HepG2 (cell line): ENCODE data around the gene SLC25A45. TPM values are rescaled to one million over a fixed set of nuclear protein-coding genes. Genes with fewer than 3 reads are reported as not detected.

Experiments used
- AGO2 ChIP-seq: fragments of 200-400 bp; formaldehyde crosslinking; optimal IDR thresholded peaks from 2 replicates; pipeline ENCODE3; 2017; ENCODE audit warnings: mild to moderate bottlenecking, low read depth, low read length, moderate library complexity
- ATF7-NPFF ChIP-seq: sonication (generic); formaldehyde crosslinking; IDR thresholded peaks from 2 replicates; pipeline ENCODE4 v1.8.1; 2023; ENCODE audit warnings: mild to moderate bottlenecking, low read depth, missing genetic modification reagents, moderate library complexity
- CBX2 ChIP-seq, 2 experiments: fragments of 200-600 bp in 1 of 2; sonication (generic); formaldehyde crosslinking in 1 of 2; IDR thresholded peaks; 2 replicates each; pipeline versions ENCODE4 v1.7.0 to v1.8.1; 2018 to 2022; ENCODE audit warnings: low read depth in 2 of 2, low read length in 1 of 2, mild to moderate bottlenecking in 1 of 2, missing genetic modification reagents in 1 of 2
- KDM6A ChIP-seq: IDR thresholded peaks from 2 replicates; pipeline ENCODE4 v1.6.1; 2016; ENCODE audit warnings: low read depth
- MXD4 ChIP-seq: IDR thresholded peaks from 2 replicates; pipeline ENCODE4 v1.6.1; 2016; ENCODE audit warnings: mild to moderate bottlenecking, missing biosample characterization, missing genetic modification reagents
- RORA ChIP-seq: sonication (generic); formaldehyde crosslinking; IDR thresholded peaks from 2 replicates; pipeline ENCODE4 v1.5.0; 2020; ENCODE audit warnings: mild to moderate bottlenecking, missing genetic modification reagents, moderate library complexity
- SOX13 ChIP-seq, 3 experiments: fragments of 450-650 bp in 1 of 3; sonication (generic) in 1 of 3; formaldehyde crosslinking in 1 of 3; IDR thresholded peaks in 2 of 3; conservative IDR thresholded peaks in 1 of 3; 2 replicates each; pipeline versions ENCODE4 v1.5.0 to v1.6.1; 2016 to 2020; ENCODE audit warnings: antibody characterized with exemption in 1 of 3, mild to moderate bottlenecking in 1 of 3, missing compliant biosample characterization in 1 of 3, missing genetic modification reagents in 1 of 3, moderate library complexity in 1 of 3
- TSC22D2 ChIP-seq: sonication (generic); formaldehyde crosslinking; IDR thresholded peaks from 2 replicates; pipeline ENCODE4 v1.5.1; 2020; ENCODE audit warnings: missing genetic modification reagents, mild to moderate bottlenecking, borderline replicate concordance
- ZMAT3 ChIP-seq: sonication (generic); formaldehyde crosslinking; conservative IDR thresholded peaks from 2 replicates; pipeline ENCODE4 v1.7.0; 2021; ENCODE audit warnings: missing genetic modification reagents
- ZNF207 ChIP-seq: fragments of 450-650 bp; IDR thresholded peaks from 2 replicates; pipeline ENCODE4 v1.6.1; 2016; ENCODE audit warnings: antibody characterized with exemption, borderline replicate concordance
- ZNF30 ChIP-seq: sonication (generic); formaldehyde crosslinking; IDR thresholded peaks from 2 replicates; pipeline ENCODE4 v1.5.0; 2020; ENCODE audit warnings: mild to moderate bottlenecking, missing genetic modification reagents
- ZNF367 ChIP-seq: sonication (generic); formaldehyde crosslinking; IDR thresholded peaks from 2 replicates; pipeline ENCODE4 v1.4.0; 2020; ENCODE audit warnings: missing genetic modification reagents, borderline replicate concordance
- ZNF441 ChIP-seq: sonication (generic); formaldehyde crosslinking; IDR thresholded peaks from 2 replicates; pipeline ENCODE4 v1.7.0; 2021; ENCODE audit warnings: missing genetic modification reagents, borderline replicate concordance
- ZNF563 ChIP-seq: sonication (generic); formaldehyde crosslinking; IDR thresholded peaks from 2 replicates; pipeline ENCODE4 v1.8.0; 2022; ENCODE audit warnings: mild to moderate bottlenecking, moderate library complexity, missing genetic modification reagents
- ZNF598 ChIP-seq: sonication (generic); formaldehyde crosslinking; IDR thresholded peaks from 2 replicates; pipeline ENCODE4 v1.5.1; 2020; ENCODE audit warnings: mild to moderate bottlenecking, missing genetic modification reagents, borderline replicate concordance
- ZNF629 ChIP-seq: sonication (generic); formaldehyde crosslinking; conservative IDR thresholded peaks from 2 replicates; pipeline ENCODE4 v1.5.0; 2020; ENCODE audit warnings: missing genetic modification reagents
- ZNF674 ChIP-seq: sonication (generic); formaldehyde crosslinking; IDR thresholded peaks from 2 replicates; pipeline ENCODE4 v1.5.0; 2020; ENCODE audit warnings: low read depth, mild to moderate bottlenecking, missing genetic modification reagents
- polyA plus RNA-seq, 8 experiments: library from polyadenylated mRNA; depleted of rRNA in 3 of 8; stranded (reverse) in 7 of 8; unstranded in 1 of 8; fragments of >200 nt; fragmentation: Illumina TruSeq in 4 of 8; extraction: Trizol in 4 of 8; gene quantifications; 2 replicates each; pipeline versions ENCODE4 v1.2.1 to v1.2.3, GENCODE V29; 2011 to 2016; ENCODE audit warnings: low read depth in 4 of 8, missing spikeins in 1 of 8, mixed read lengths in 1 of 8; ENCODE audit not compliant: insufficient read depth in 1 of 8
- total RNA-seq, 5 experiments: library from RNA; depleted of rRNA; stranded (reverse); fragments of >200 nt; fragmentation: Illumina TruSeq; extraction: Trizol; gene quantifications; 2 replicates each; pipeline ENCODE4 v1.2.3, GENCODE V29; 2016; ENCODE audit warnings: low read depth in 1 of 5
- TF ChIP-seq, protein P1 (sequence below), 2 experiments: sonication (generic) in 1 of 2; formaldehyde crosslinking in 1 of 2; IDR thresholded peaks; 2 replicates each; pipeline versions ENCODE4 v1.4.0 to v1.6.1; 2018 to 2020; ENCODE audit warnings: missing genetic modification reagents in 2 of 2, borderline replicate concordance in 1 of 2, low read depth in 1 of 2, mild to moderate bottlenecking in 1 of 2, missing biosample characterization in 1 of 2
- TF ChIP-seq, protein P2 (sequence below): sonication (generic); formaldehyde crosslinking; IDR thresholded peaks from 2 replicates; pipeline ENCODE4 v1.4.0; 2020; ENCODE audit warnings: low read depth, mild to moderate bottlenecking, missing genetic modification reagents
- TF ChIP-seq, protein P3 (sequence below): sonication (generic); formaldehyde crosslinking; IDR thresholded peaks from 2 replicates; pipeline ENCODE4 v1.5.0; 2020; ENCODE audit warnings: missing genetic modification reagents, mild to moderate bottlenecking, borderline replicate concordance

Gene SLC25A45
- total and polyA plus RNA-seq, 2 of the 13 experiments (the other 11 are each of a cell fraction or from before 2014, with no cell fraction given): 1.2 to 3.4 TPM

DNA sequence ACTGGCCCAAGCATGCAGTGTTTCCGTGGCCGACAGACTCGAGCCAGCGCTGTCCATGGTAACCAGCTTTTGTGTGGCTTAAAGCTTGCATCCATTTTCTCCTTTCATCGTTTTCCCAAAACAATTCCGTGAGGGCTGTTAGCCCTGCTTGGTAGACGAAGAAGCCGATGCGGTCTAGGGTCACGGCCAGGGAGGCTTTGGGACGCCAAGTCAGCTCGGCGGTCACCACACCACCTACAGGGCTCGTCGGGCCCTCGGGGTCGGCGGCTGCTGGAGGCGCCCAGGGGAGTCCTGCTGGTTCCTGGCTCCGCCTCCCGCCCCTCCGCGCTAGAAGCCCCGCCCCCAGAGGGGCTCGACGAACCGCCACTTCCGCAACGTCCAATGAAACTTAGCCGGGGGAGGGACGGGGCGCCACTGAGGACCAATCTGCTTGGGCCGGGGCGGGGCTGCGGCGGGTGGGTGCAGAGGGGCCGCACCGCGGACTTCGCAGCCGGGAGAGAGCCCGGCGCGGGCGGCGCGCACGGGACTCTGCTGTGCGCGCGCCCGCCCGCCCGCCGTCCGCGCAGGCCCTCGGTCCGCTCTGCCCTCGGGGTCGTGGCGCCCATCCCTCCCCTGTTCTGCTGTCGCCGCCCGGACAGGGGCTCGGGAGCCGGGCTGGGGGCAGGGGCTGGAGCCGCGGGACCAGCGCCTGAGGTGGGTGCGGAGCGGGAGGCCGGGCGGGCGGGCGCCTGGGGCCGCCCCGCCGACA, 28.0 kb downstream of the SLC25A45 start, which contains the start of gene TIGD3 (continued):
- TF ChIP-seq, protein P1, sequence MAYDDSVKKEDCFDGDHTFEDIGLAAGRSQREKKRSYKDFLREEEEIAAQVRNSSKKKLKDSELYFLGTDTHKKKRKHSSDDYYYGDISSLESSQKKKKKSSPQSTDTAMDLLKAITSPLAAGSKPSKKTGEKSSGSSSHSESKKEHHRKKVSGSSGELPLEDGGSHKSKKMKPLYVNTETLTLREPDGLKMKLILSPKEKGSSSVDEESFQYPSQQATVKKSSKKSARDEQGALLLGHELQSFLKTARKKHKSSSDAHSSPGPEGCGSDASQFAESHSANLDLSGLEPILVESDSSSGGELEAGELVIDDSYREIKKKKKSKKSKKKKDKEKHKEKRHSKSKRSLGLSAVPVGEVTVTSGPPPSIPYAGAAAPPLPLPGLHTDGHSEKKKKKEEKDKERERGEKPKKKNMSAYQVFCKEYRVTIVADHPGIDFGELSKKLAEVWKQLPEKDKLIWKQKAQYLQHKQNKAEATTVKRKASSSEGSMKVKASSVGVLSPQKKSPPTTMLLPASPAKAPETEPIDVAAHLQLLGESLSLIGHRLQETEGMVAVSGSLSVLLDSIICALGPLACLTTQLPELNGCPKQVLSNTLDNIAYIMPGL (CRISPR knock-in tag; IDR thresholded peaks at IDR 0.05; ENCODE audit: borderline replicate concordance in 1 of 2, low read depth in 1 of 2): peak in 1 of 2 experiments; percentile 42; a peak in 1 of 4 replicates
- TF ChIP-seq, protein P2, sequence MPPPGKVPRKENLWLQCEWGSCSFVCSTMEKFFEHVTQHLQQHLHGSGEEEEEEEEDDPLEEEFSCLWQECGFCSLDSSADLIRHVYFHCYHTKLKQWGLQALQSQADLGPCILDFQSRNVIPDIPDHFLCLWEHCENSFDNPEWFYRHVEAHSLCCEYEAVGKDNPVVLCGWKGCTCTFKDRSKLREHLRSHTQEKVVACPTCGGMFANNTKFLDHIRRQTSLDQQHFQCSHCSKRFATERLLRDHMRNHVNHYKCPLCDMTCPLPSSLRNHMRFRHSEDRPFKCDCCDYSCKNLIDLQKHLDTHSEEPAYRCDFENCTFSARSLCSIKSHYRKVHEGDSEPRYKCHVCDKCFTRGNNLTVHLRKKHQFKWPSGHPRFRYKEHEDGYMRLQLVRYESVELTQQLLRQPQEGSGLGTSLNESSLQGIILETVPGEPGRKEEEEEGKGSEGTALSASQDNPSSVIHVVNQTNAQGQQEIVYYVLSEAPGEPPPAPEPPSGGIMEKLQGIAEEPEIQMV: no peak
- TF ChIP-seq RORA (CRISPR knock-in tag): no peak
- no peak for TF ChIP-seq CBX2 (IDR thresholded peaks at IDR 0.05; ENCODE audit: low read depth, low read length)
- no peak for TF ChIP-seq CBX2 (CRISPR knock-in tag; IDR thresholded peaks at IDR 0.05; ENCODE audit: low read depth)
- peak; percentile 63; the same call in 1 of the 2 replicates for TF ChIP-seq ATF7-NPFF (CRISPR knock-in tag)
- TF ChIP-seq KDM6A (CRISPR knock-in tag): no peak
- no peak for TF ChIP-seq ZNF207
- TF ChIP-seq, protein P3, sequence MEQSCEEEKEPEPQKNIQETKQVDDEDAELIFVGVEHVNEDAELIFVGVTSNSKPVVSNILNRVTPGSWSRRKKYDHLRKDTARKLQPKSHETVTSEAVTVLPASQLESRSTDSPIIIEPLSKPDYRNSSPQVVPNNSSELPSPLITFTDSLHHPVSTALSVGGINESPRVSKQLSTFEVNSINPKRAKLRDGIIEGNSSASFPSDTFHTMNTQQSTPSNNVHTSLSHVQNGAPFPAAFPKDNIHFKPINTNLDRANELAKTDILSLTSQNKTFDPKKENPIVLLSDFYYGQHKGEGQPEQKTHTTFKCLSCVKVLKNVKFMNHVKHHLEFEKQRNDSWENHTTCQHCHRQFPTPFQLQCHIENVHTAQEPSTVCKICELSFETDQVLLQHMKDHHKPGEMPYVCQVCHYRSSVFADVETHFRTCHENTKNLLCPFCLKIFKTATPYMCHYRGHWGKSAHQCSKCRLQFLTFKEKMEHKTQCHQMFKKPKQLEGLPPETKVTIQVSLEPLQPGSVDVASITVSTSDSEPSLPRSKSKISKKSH (CRISPR knock-in tag): no peak; the same call in 1 of the 2 replicates
- 0 out of 2 replicates have a peak, but pooled peaks have one; percentile 37 for TF ChIP-seq ZNF367
- TF ChIP-seq ZNF563: peak; percentile 62; the same call in 1 of the 2 replicates
- TF ChIP-seq ZNF674: no peak
- TF ChIP-seq AGO2: peak; percentile 90
- TF ChIP-seq ZNF30 (CRISPR knock-in tag): no peak
- no peak for TF ChIP-seq SOX13 (IDR thresholded peaks at IDR 0.05)
- TF ChIP-seq SOX13 (CRISPR knock-in tag; conservative IDR thresholded peaks at IDR 0.05 in 1 of 2, IDR thresholded peaks at IDR 0.05 in 1 of 2): no peak
- TF ChIP-seq TSC22D2 (CRISPR knock-in tag): no peak; the same call in 1 of the 2 replicates
- TF ChIP-seq ZNF629 (CRISPR knock-in tag): no peak
- no peak for TF ChIP-seq ZNF598 (CRISPR knock-in tag)
- TF ChIP-seq ZMAT3 (CRISPR knock-in tag): 0 out of 2 replicates have a peak, but pooled peaks have one; percentile 8
- 0 out of 2 replicates have a peak, but pooled peaks have one; percentile 37 for TF ChIP-seq MXD4 (CRISPR knock-in tag)
- no peak for TF ChIP-seq ZNF441 (CRISPR knock-in tag)
